NOMO-1 treated with DMSO at 0.1 percent for 48 hours (cell line): ENCODE results near the gene SLC46A1.

Experiments used
- DNase-seq: peaks from one replicate; lab custom pipeline; 2025; ENCODE audit not compliant: unreplicated experiment; lab: John Stamatoyannopoulos, UW

Gene SLC46A1

DNA sequence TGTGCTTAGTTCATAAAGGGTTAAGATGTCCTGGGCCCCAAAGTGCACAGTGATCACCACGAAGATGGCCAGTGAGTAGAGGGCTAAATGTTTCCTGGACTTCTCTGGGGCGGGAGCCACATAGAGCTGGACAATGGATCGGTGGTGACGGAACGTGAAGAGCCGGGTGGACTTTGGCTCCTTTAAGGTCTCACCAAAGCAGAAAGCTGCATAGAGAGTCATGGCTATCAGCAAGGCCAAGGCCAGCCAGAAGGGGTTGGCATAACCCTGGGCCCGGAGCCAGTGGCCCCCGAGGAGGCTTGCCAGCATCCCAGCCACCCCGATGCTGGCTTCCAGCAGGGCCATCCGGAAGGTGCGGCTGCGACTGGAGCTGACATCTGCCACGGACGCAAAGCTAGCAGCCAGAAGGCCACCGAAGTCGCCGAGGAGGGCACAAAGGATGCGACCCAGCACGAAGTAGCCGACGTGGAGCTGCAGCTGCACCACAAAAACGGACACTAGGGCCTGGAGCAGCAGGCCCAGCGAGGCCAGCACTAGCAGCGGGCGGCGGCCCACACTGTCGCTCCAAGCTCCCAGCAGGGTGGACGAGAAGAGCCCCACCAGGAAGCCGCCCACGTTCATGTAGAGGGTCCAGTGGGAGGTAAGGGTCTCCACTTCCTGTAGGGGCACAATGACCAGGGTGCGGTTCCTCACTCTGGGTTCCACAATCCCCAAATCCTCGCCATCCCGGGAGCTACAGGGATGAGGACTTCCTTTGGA is 1.0 kb downstream of the SLC46A1 start:
- DNase-seq = no peak

- DNase-seq = no peak
These were observed 1.6 kb downstream of the SLC46A1 start for GRCh38 chr17:28404461-28404811.

- DNase-seq = no peak
These were observed 2.0 kb downstream of the SLC46A1 start for GRCh38 chr17:28404007-28404406.

GRCh38 chr17:28402844-28403243 is 3.2 kb downstream of the SLC46A1 start:
- no peak for DNase-seq

DNA sequence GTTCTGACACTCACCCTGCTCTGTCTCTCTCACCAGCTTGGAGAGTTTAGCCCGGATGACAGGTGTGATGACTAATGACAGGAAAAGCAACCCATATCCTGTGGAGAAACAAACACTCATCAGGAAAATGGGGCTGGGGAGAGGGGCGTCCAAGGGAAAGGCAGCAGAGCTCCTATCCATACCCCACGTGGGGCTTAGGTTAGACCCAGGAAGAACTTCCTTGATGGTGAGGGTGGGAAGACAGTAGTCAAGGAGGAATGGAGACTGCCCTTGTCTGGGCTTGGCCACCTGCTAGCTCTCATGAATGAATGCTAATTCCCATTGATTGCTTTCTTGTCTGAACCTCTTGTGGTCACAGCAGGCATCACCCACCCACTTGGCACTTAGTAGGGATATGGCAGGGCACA is 3.8 kb downstream of the SLC46A1 start:
- DNase-seq = no peak

GRCh38 chr17:28399808-28400207 is 6.2 kb downstream of the SLC46A1 start:
- DNase-seq = no peak

DNA sequence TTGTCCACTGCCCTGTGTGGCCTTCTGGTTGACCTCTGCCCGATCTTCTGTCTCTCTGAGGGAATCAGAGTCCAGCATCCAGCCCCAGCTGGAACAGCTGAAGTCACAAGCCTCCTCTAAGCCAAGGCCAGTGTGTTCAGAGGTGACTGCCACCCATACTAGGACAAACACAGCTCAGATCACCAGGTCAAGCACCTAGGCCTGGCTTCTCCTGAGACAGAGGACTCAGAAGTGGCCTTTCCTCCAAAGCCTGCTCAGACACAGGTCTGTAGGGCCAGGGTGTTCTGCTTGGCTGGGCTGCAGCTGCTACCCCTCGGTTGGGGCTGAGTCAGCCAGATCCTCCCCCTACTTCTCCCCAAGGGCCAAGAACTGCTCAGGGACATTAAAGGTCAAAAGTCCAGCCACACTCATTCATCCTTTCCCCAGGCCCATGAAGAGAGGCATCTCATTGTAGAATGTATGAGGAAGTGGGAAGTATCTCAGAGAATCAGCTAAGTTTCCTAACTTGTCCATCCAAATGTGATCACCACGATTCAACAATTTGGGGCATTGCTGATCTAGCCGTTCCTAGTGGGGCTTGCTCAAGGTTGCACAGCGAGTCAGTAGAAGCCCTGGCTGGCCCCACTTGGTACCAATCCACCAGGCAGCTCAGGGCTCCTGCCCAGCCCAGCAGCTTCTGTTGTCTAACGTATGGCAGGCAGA is 7.6 kb downstream of the SLC46A1 start:
- DNase-seq = no peak

GRCh38 chr17:28397687-28398279 is 8.2 kb downstream of the SLC46A1 start:
- no peak for DNase-seq

DNA sequence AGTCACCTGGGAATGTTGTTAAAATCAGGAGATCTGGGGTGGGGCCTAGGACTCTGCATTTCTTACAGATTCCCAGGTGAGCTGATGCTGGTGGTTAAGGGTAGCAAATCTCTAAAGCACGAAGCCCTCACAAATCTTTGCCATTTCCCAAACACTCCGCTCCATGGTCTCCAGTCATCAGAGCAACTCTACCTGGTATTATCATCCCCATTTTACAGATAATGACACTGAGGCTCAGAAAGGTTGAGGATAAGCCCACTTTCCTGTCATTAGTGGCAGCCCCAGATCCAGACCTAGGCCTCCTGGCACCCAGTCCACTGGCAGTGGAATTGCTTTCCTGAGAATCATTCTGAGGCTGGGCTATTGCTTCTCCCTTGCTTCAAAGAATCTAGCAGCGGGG is 8.7 kb downstream of the SLC46A1 start:
- DNase-seq = no peak

- no peak for DNase-seq
These were observed 9.3 kb downstream of the SLC46A1 start for GRCh38 chr17:28396635-28397239.

- no peak for DNase-seq
These were observed 10.0 kb downstream of the SLC46A1 start for GRCh38 chr17:28395968-28396367.

- DNase-seq = no peak
These were observed 10.6 kb downstream of the SLC46A1 start for GRCh38 chr17:28395426-28395825.

DNA sequence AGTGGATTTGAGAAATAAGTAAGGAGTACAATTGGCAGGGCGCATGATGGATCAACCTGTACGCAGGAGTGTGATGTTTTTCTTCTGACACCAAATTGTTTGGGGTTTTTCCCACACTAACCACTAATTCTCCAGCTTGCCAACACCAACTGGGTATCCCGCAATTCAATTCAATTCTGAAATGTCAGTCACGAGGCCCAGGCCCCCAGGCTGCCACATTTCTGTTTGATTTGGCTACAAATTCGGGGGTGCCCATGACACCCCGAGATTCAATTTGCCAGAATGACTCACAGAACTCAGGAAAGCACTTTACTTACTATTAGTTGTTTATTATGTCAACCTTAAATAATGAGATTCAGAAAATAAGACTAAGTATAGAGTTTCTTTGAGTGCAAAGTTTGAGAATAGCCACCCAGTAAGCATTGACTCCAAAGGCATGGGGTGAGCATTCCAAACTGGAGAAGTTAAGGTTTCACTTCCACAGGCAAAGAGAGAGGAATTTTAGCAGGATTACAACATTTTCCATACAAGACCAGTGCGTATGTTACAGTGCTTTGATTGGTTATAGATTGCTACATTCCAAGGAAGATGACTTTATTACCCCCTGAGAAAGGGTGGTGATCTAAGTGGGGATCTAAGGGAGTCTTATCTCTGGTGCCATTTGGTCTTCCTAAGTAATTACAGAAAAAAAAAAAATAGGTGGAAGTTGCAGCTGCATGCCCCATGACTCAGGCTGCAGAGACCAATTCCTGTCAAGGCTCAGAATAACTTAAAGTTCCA is 11.5 kb downstream of the SLC46A1 start:
- DNase-seq = no peak

DNA sequence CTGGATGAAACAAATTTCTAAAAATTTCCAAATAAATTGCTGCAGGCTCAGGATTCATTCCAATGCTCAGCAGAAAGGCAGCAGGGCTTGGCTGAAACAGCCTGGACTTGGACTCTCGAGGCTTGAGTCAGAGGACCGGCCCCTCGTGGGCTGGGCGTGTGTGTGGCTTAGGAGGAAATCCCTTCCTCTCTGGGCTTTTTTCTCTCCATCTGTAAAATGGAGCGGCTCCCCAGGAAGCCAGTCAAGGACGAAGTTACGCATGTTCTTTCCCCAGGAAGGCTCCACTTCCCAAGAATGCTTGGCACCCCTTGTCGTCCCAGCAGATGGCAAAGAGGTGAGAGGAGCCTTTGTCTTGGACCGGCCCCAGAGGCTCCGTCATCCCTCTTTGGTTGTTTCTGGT is 13.5 kb downstream of the SLC46A1 start:
- no peak for DNase-seq

GRCh38 chr17:28391401-28391800 is 14.6 kb downstream of the SLC46A1 start:
- no peak for DNase-seq

- no peak for DNase-seq
These were observed 15.0 kb downstream of the SLC46A1 start for GRCh38 chr17:28390984-28391383.

DNA sequence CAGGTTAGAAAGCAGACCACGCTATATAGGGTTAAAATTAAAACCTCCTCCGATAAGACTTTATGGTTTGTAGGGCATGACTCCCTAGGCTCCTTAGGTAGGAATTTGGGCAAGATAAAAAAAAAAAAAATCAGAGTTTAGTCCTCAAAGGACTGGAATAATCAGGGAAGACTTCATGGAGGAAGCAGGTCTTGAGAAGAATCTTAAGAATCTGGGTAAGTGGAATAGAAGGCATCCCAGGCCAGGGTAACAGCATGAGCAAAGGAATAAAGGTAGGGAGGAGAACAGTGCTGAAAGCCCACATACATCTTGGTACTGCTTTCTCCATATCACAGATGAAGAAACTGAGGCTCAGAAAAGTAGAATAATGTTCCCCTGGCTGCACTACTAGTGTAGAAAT is 15.4 kb downstream of the SLC46A1 start:
- DNase-seq = no peak

- no peak for DNase-seq
These were observed 15.9 kb downstream of the SLC46A1 start for GRCh38 chr17:28390141-28390540.

GRCh38 chr17:28388106-28388505 is 17.9 kb downstream of the SLC46A1 start:
- no peak for DNase-seq

- no peak for DNase-seq
These were observed 19.6 kb downstream of the SLC46A1 start for GRCh38 chr17:28386391-28386790.

DNA sequence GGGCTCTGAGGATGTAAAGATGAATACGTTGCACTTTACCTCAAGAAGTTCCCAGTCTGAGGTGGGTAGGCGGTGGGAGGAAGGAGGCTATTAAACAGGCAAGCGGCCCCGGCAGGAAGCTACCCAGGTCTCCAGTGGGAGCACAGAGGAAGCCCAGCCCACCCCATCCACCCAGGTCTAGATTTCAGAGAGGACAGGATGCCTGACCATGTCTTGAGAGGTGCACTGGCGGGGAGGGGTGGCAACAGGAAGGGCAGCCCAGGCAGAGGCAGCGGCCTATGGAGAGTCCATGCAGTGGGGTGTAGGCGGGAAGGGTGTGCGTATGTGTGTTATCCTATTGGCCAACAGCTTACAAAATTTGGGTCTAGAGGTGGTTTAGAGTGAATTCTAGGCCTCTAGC is 20.6 kb downstream of the SLC46A1 start:
- DNase-seq = no peak
